Measurements from ENCODE around the gene PROP1.
"Not testable (repeated sequence)": the region's sequence is repeated elsewhere in the genome, so short reads cannot be mapped to it uniquely, and the experiment has no call there.

Gene PROP1

DNA sequence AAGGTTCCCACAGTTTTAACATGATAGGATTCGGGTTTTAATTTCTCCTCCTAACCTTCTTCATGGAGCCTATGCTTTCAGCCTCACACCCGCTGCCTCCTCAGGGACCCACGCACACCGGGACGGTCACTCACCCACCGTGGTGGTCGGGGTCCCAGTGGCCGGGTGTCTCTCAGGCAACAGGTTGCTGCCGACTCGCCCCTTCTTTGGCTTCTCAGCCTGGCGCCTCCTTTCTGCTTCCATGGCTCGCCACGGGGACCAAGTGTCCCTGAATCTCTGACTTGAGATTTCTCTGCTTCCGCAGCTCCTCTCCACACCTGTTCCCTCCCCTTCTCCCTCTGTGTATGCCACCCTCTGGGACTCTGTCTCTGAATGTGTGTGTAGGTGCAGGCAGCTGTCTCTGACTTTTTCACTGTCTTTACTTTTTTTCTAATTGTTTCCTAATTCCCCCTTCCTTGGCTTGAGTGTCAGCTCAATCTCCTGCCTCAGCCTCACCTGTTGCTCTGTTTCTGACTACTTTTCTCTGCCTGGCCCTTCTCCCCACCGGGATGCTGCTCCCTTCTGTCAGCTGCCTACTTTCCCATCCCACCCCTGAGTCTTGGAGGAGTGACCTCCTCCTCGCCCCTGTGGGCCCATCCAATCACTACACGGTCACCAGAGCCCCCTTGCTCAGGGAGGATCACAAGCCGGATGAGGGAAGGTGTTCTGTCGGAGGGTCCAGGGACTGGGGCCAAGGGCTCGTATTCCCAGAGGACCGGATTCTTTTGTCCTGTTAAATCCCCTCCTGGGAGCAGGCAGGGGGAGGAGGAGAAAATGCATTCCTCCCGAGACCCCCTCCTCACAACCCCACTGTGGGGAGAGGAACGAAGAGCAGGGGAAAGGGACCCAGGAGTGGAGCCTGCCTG, at the start of gene PROP1:
PROP1 (minus strand) TSS at position 552 of the 905 bp plus-strand sequence; CDS start at position 243, 309 bp downstream.
- in situ Hi-C loops (cut with MboI; ENCODE audit: low sequenced_read_pairs) = no loop called here

DNA sequence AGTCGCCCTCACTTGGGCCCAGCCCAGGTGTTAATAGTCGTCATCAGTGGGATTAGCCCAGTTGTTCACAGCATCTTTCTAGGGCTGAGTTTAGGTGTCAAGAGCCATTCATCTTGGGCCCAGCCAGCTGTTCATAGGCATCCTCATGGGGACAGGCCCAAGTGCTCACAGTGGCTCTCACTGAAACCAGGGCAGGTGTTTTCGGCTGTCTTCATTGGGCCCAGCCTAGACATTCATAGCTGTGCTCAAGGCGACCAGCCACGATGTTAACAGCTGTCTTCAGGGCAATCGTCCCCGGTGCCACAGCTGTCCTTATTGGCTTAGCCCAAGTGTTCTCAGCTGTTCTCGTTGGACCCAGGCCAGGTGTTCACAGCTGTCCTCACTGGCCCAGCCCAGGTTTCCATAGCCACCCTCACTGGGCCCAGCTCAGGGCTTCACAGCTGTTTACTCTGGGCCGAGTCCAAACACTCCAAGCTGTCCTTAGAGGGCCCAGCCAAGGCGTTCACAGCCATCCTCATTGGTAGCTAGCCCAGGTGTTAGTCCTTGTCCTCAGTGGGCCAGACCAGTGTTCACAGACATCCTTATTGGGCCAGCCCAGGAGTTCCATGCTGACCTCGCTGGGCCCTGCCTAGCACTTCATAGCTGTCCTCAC, 23.5 kb upstream of the PROP1 start:
- in situ Hi-C loops (cut with MboI; ENCODE audit: low sequenced_read_pairs) = not testable (repeated sequence)

DNA sequence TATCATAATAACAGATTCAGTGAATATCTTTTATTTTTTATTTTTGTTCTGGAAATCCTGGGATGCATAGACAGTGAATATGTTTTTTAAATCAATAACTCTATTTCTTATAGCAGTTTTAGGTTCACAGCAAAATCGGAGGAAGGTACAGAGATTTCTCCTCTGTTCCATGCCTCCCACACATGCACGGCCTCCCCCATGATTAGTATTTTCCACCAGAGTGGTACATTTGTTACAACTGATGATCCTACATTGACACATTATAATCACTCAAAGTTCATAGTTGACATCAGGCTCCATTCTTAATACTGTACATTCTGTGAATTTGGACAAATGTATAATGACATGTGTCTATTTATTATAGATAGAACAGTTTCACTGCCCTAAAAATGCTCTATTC, 16.7 kb upstream of the PROP1 start:
- in situ Hi-C loops (cut with MboI; ENCODE audit: low sequenced_read_pairs) = not testable (repeated sequence)

DNA sequence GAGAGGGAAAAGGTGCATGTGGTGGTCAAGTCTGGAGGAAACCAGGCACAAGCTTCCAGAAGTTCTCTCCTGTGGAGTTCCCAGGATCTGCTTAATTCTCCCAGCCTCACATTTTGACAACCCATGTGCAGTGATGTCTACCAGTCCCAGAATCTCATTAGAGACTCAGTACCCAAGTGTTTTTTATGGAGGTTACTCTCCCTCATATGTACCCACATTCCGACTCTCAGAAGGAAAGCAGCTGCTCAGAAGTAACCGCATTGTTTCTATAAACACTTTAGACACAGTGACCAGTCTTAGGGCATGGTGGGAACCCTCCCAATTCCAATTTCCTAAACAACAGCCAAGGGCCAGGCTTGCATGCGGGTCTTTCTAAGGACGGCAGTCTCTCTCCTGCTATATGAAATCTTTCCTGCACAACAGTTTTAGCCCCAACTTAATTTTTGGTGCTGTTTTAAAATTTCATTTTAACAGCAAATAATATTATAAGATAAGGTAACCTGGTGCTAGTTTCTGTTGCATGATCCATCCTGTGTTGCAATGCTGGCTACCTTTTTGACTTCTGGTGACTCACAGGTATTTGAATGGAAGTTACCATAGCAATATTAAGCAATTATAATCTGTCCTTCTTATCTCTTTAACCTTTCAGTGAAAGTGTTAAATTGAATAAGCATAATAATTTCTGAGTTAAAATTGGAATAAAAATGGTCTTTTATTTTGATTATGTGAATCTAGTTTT, 15.9 kb upstream of the PROP1 start:
- in situ Hi-C loops (cut with MboI; ENCODE audit: low sequenced_read_pairs) = not testable (repeated sequence)

- in situ Hi-C loops (cut with MboI; ENCODE audit: low sequenced_read_pairs) = not testable (repeated sequence)
These were observed 11.2 kb upstream of the PROP1 start for GRCh38 chr5:178007272-178007671.

- in situ Hi-C loops (cut with MboI; ENCODE audit: low sequenced_read_pairs) = not testable (repeated sequence)
These were observed 10.6 kb upstream of the PROP1 start for GRCh38 chr5:178006536-178007231.

DNA sequence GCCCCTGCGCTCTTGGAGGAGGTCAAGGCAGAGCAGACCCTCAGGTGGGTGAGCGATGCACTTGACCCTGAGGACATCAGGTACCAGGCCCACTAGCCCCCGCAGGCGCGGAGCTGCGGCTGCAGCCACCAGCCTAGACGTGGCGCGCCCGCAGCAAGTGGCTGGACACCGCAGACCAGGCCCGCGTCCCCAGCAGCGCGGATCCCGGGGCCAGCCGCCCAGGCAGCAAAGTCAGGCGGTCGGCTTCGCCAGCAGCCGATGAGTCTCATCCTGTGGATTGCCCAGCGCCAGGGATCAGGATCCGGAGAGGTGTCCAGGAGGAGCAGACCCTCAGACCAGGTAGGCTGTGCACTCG, 10.1 kb upstream of the PROP1 start:
- in situ Hi-C loops (cut with MboI; ENCODE audit: low sequenced_read_pairs) = not testable (repeated sequence)

DNA sequence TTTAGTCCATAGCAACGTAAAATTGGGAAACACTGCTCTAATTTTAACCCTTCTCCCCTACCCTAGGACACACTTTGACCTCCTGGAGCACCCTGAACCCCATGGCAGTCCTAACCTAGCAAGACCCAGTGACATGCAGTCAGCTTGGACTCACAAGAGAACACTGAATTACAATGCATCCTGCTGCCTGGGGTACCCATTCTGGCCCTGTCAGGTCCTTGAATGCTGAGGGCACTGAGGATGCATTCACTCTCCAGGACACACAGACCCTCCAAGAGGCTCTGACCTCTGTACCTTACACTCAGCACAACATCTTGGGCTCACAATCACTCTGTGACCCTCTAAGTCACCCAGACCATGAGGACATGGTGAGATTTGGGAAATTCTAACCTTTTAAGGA, 1.8 kb upstream of the PROP1 start:
- in situ Hi-C loops (cut with MboI; ENCODE audit: low sequenced_read_pairs) = no loop called here

DNA sequence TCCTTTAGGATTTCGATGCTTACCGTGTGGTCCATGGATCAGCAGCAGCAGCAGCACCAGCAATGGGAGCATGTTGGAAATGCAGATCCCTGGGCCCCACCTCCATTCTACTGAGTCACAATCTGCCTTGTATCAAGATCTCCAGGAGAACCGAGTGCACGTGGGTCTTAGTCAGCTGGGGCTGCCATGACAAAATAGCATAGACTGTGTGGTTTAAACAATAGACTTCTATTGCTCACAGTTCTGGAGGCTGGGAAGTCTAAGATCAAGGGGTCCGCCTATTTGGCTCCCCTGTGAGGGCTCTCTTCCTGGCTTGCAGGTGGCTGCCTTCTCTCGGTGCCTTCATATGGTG, 1.3 kb upstream of the PROP1 start:
- in situ Hi-C loops (cut with MboI; ENCODE audit: low sequenced_read_pairs) = no loop called here

DNA sequence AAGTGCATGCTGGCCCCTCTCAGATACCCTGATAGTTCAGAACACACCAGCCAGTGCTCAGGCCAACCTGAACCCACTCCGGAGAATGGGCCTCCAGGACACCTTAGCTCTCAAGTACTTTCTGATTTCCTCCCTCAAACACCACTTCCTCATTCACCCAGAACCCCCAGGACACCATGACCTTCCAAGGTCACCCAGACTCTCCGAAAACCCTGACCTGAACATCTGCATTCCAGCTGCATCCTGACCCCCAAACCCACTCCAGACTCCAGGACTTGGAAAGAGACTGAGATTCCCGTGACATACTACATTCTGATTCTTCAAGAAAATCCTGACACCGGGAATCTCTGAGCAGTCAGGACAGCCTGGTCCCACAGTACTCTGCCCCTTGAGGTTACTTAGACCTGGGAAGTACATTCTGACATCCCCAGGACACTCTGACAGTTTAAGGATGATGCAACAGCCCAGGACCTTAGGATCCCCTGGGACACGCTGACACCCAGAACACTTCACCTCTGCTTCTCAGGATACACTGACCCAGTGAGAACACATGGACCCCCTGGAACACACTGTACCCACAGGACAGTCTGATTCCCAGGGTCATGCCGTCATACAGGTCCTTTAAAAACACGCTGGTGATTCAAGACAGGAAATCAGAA, 747 bp upstream of the PROP1 start:
- in situ Hi-C loops (cut with MboI; ENCODE audit: low sequenced_read_pairs) = no loop called here

GRCh38 chr5:177994561-177995190, 1.4 kb downstream of the PROP1 start:
- in situ Hi-C loops (cut with MboI; ENCODE audit: low sequenced_read_pairs) = no loop called here

DNA sequence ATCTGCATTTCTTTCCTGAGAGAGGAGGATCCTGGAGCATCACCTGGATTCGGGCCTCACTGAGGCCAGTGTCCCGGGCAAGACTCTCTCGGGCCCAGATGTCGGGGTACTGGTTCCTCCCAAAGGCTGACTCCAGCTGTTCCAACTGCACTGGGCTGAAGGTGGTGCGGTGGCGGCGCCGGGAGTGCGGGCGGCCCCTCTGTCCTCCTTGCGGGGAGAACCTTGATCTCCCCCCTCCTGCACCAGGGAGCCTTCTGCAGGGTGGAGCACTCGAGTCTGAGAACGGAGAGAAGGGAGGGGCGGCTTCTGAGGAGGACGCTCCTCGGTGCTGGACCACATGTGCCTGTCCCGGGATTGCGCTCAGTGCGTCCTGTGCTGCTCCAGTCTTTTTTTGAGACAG, 2.0 kb downstream of the PROP1 start:
- in situ Hi-C loops (cut with MboI; ENCODE audit: low sequenced_read_pairs) = no loop called here

DNA sequence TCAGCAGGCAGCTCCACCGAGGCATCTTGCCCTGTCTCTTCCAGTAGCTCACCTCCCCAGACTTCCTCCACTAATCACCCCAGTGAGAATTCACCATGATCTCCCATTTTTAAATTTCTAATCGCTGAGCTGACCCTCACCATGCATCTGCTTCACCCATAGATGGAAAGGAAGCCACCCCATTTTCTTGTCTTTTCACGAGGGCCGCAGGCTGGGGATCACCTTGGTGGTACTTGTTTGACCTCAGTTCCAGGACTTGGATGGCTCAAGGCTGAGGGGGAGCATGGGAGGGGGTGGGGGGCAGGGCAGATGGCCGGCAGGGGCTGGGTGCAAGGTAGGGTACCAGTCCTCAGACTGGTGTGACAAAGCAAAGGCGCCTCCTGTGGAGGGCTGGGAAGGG, 3.6 kb downstream of the PROP1 start:
- in situ Hi-C loops (cut with MboI; ENCODE audit: low sequenced_read_pairs) = no loop called here

DNA sequence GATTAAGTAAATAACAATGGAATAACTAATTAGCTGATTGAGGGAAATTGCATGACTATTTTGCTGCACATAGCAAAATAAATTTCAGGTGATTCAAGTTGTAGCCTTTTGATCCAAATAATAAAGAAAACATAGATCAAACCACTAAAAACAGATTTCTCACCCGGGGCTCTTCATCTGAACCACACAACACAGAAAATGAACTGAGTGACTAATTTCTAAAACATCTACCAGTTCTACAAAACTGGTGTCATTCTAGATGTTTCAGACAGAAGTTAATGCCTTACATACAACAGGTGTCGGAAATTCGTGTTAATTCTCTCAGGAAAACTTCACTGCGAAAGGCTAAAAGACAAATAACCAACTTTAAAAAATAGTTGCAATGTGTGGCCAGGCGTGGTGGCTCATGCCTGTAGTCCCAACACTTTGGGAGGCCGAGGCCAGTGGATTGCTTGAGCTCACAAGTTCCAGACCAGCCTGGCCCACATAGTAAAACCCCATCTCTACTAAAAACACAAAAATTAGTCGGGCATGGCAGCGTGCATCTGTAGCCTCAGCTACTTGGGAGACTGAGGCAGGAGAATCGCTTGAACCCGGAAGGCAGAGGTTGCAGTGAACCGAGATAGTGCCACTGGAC, 6.9 kb downstream of the PROP1 start:
- in situ Hi-C loops (cut with MboI; ENCODE audit: low sequenced_read_pairs) = no loop called here

- in situ Hi-C loops (cut with MboI; ENCODE audit: low sequenced_read_pairs) = no loop called here
These were observed 8.7 kb downstream of the PROP1 start for GRCh38 chr5:177987326-177987725.

DNA sequence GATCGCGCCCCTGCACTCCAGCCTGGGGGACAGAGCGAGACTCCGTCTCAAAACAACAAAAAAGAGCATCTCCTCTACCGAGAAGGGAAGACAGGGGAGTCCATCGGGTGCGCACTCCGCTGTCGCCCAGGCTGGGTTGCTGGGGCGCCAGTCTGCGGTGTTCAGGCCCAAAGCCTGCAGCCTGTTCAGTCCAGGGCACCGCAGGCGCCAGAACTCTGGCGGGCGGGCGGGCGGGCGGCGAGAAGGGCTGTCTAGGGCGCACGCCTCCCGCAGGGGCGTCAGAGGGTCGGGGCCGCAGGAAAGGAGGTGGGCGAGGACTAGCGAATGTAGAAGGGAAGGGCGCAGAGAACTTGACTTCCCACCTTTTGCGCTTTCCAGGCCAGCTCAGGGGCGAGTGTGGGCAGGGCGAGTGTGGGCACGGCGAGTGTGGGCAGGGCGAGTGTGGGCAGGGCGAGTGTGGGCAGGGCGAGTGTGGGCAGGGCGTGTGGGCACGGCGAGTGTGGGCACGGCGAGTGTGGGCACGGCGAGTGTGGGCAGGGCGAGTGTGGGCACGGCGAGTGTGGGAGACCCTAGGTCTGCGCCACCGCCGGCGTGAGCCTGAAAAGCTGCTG, 10.5 kb downstream of the PROP1 start:
- in situ Hi-C loops (cut with MboI; ENCODE audit: low sequenced_read_pairs) = no loop called here

DNA sequence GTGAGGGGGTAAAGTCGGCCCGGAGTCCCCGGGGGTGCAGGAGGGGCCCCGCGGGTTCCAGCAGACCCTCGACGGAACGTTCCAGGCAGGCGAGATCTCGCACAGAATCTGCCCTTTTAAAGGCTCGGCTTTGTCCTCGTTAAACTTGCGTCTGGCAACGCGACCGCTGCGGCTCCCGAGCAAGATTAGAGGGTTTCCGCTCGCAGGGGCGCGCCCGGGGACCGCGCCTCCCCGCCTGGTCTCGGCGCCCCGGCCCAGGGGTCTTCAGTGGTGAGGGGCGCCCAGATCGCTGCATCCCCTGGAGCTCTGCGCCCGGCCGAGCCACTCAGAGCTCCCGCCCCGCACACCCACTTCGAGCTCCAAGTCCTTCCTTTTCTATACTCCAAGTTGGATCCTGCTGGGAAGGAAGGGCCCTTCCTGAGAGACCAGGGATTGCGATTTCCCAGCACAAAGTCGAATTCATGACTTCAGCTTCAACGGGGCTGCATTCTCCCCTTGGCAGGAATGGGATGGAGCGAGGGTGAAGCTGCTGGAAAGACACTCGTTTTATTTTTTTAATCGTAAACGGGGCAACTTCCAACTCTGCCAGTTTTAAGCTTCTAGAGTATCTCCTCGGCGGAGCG, 11.3 kb downstream of the PROP1 start:
- in situ Hi-C loops (cut with MboI; ENCODE audit: low sequenced_read_pairs) = no loop called here

DNA sequence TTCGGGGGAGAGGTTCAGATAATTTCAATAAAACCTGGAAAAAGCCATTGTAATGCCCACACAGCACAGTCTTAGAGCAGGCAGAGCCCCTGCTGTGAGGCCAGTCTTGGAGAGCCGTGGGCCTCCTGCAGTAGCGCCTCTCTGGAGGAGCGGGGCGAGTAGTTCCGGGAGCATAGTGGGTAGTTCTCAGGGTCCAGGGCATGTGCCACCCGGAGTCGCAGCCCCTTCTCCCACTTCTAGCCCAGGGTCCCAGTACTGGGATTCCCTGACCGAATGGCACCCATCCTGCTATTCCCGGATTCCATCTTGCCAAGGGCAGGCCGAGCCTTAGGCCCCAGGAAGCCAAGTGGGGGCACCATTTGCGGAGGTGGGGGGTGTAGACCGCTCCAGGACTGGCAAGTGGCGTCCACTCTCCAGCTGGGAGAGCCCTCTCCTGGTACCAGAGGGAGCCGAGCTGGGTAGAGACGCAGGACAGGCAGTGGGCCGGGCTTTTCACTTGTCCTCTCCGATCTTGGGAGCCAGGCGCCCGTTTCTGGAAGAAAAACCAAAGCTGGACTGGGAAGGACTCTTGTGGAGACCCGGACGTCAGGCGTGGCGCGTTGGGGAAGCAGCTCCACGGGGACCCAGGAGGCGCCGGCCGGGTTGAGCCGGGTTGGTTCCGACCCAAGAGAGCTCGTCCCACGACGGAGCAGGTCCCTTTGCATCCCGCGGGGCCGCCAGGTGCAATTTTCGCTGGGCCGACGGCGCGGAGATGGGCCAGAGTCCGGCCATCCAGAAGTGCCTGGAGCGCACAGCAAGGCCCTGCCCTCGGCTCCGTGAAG, 12.1 kb downstream of the PROP1 start:
- in situ Hi-C loops (cut with MboI; ENCODE audit: low sequenced_read_pairs) = no loop called here

All from hTERT RPE-1 (cell line).